Skin epidermis (tissue), 12 donors: ENCODE results near the gene BDNF.
"Not testable (repeated sequence)": the region's sequence is repeated elsewhere in the genome, so short reads cannot be mapped to it uniquely, and the experiment has no call there.

Experiments
- H3K27ac ChIP-seq, 21 experiments: fragments of 200-600 bp; sonication (generic) in 11 of 21; one replicate each; pipeline ENCODE4 v1.5.0; 2020; ENCODE audit warnings: mild to moderate bottlenecking in 3 of 21, inconsistent platforms in 2 of 21, moderate library complexity in 2 of 21
- H3K4me3 ChIP-seq, 7 experiments: fragments of 200-600 bp; sonication (generic) in 2 of 7; one replicate each; pipeline ENCODE4 v1.5.0; 2020; ENCODE audit warnings: inconsistent platforms in 2 of 7, mild to moderate bottlenecking in 2 of 7, moderate library complexity in 1 of 7

The BDNF gene

DNA sequence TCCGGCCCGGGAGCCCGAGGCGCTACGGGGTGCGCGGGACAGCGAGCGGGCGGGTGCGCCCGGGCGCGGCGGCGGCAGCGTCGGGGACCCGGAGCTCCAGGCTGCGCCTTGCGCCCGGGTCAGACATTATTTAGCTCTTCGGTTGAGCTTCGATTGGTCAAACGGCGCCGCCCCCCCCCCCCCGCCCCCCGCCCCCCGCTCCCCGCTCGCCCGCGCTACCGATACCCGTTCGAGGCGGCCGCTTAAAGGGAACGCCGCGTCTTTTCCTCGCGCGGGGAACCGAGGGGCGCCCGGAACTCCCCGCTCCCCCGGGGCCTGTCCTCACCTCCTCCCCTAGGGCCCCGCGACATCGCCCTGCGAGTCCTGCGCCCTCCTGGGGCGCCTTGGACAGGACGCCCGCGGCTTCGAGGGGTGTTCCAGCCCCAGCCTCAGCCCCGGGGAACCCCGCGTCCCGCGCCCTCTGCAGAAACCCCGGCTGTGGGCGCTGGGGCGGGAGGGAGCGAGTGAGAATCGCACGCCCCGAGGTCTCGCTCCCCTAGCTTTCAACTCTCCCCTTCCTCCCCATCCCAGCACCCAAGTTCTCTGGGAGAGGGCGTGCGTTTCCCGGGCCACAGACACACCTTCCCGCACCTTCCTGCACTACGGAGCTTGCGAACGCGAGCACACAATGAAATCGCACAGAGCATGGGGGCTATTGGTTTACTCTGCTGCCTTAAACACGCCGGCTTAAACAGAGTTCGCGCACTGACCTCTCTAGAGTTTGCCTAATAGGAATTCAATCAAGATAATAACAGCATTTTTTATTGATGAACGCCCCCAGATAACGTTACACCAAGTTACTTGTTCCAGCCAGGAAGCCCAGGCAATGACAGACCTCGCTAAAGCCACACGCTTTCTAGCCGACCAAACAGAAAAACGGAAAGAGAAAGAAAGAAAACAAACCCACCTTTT is at the start of gene BDNF:
Gene BDNF, minus strand, starts transcription at position 105 of the 951 bp plus-strand sequence. CDS start 41,891 bp downstream, outside the sequence.
- Histone ChIP-seq H3K27ac (no peak within 1 kb of the TSS), H3K4me3 (peak within 1 kb of the TSS; percentile 29 to 58 (median 39))

DNA sequence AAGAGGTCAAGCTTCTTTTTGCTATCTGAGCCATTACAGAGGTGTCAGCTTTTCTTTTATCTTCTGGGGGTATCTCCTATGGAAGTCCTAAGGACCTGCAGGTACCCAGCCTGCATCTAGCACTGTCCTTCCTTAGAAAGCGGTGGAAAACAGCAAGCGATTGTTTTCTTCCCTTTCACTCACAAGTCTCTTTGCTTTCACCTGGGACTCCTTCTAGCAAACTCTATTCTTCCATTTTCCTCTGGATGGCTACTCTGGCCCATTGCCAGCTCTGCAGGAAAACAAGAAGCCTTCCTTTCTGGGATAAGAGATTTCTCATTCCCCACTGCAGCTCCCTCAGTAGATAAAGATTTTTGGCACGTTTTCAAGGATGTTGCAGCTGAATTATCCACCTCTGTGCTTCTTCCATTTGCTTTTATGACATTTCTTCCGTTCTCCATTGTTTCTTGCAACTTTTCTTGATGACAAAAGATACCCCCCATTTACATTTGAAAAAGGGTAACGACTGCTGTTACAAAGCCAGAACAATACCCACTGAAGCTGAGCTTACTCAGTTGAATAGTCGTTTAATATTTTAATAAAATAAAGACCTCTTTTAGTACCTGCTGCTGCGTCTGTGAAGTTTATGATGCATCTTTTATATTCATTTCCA is 40.2 kb upstream of the BDNF start:
- no peak overlapping the region for H3K4me3 ChIP-seq
- H3K27ac ChIP-seq: no peak overlapping the region

DNA sequence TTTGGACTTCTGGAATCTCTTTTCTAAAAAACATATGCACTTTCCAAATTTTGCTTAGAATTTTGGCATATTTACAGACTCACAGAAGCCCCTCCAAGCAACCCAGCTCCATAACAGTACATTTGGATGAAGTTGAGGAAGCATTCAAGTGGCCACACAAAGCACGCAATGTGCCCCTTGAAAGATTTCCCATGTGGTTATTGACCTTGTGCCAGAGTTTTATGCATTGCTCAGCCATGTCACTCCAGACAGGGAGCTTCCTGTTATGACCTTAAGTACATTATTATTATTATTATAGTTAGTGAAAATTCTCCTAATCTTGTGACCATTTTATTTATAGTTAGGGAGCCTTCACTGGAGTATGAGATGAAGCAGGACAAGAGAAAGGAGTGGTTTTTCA is 35.0 kb upstream of the BDNF start:
- Histone ChIP-seq H3K27ac (no peak overlapping the region), H3K4me3 (no peak overlapping the region)

DNA sequence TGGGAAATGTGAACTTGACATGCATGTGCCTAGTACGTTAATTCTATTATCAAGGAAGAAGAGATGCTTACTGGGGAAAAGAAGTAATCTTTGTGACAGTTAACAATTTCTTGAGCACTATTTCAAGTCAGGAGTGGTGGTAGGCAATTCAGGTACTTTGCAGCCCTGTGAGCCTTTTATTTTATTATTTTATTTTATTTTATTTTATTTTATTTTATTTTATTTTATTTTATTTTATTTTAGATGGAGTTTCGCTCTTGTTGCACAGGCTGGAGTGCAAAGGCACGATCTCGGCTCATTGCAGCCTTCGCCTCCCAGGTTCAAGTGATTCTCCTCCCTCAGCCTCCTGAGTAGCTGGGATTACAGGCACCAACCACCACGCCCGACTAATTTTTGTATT is 31.5 kb upstream of the BDNF start:
- H3K4me3 ChIP-seq, H3K27ac ChIP-seq: not testable (repeated sequence)

DNA sequence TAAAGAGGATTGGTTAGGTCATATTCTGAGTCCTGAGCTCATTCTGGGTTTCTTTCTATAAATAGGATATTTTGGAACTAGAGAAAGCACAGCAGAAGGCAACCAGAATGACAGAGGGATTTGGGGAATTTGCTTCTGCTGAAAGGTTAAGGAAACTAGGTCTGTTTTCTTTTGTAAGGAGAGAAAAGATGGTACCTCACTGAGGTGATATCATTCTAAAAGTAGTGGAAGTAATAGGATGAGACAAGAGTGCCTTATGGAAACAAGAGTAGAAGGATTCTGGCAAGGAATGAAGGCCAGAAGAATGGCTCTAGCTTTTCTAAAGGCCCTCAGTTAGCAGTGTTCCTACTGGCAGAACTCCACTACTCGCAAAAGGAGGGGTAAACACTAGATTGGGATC is 26.7 kb upstream of the BDNF start:
- Histone ChIP-seq H3K4me3 (no peak overlapping the region), H3K27ac (no peak overlapping the region)

DNA sequence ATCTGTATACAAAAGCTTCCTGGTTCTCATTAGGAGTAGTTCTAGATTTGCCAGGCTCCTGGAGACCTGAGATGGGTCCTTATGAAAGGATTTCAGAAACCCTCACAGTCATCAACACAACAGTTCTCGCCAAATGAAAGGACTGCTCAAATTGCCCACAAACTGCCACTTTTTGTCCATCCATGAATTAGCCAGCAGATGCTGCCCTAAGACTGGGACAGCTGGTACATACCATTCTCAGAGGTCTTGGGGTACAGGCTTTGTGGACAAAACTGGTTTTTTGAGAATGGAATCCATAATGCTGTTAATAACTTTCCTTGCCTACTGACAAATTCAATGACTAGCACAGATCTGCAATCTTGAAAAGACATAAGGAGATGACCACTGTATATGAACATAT is 23.4 kb upstream of the BDNF start:
- no peak overlapping the region for H3K4me3 ChIP-seq
- H3K27ac ChIP-seq: no peak overlapping the region

DNA sequence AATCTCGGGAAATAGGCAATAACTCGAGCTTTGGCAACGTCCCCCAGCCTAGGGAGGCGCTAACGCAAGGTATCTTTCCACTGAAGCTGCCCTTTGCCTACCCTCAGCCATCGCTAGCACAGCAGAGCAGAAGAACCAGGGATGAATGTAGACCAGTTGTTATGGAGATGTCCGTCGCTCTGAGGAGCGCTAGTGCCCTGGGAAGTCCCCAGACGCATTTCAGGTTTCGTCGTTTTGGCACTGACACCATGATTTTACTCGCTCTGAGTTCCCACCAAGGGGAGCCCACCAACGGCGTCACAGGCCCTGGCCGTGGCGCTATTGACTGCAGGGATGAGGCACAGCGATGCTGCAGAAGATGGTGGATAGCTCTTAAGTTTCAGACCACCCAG is 22.7 kb upstream of the BDNF start:
- H3K27ac ChIP-seq: no peak overlapping the region
- peak overlapping the region in 2 of 7 experiments; percentile 14 to 16 for H3K4me3 ChIP-seq

DNA sequence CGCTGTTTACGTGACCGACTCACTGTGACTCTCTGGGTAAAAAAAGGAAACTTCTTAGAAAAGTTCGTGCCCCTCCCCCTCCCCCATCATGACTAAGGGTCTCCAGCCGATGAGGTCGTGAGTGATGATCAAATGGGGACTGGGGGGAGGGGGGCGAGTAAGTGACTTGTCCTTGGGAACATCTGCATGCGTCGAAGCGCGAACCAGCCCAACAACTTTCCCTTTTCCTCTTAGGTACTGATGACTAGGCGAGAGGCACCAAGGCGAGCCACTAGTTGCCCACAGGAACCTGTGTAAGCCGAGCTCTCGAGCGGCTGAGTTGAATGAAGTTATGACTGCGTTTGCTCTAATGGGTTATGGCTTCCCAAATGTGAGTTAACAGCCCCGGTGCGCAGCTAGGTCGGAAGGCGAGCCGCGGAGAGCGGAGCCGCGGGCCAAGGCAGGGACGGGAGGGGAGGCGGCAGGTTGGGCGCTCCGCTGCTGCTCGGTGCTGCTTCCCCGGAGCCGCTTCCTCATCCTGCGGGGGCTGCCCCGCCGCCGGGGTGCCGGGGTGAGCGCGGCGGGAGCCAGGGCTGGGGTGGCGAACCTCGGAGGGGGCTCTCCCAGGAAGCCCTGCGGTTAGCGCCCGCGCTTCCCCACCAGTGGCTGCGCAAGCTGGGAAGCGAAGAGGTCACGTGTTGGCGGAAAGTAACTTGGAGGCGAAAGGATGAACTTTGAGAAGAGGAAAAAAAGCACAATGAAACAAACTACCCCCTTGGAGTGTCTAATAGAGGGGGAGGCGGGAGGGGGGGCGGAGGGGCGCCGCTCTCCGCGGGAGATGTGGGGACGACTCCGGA is 22.1 kb upstream of the BDNF start:
- no peak overlapping the region for H3K27ac ChIP-seq
- peak overlapping the region in 3 of 7 experiments; percentile 14 to 24 (median 16) for H3K4me3 ChIP-seq

DNA sequence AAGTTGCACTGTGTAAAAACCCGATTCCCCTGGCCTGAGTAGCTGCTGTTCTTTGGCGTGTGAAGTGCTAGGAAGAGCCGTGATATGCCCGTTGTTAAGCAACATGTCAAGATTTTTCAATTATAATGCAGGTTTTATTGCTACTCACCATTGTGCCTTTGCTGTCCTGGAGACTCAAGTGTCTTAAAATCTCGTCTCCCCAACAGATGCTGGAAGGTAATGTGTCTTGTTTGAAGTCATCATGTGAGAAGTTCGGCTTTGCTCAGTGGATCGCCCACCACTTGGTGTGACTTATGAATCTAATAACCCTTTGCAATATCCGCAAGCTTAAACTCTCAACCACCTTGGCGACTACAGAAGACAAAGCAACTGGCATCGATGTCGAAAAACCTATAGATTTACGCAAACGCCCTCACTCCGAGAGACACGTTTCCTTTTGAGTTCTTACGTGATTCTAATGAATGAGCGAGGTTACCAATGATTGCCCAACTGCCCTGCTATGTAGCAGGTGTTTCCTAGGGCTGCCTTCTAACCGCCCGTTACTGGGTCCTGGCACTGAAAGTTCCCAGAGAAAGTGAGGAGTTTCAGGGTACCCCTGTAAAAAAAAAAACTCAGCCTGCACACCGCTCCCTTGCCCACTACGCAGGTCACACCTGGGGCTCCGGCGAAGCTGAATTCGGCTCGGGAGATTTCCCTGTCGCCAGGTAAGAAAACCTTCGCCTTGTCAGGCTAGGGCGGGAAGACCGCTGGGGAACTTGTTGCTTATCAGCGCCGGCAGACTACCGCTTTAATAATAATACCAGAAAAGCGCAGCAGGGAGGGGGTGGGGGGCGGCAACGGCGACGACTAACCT is 21.2 kb upstream of the BDNF start:
- H3K27ac ChIP-seq: no peak overlapping the region
- peak overlapping the region in 1 of 7 experiments; percentile 24 for H3K4me3 ChIP-seq

DNA sequence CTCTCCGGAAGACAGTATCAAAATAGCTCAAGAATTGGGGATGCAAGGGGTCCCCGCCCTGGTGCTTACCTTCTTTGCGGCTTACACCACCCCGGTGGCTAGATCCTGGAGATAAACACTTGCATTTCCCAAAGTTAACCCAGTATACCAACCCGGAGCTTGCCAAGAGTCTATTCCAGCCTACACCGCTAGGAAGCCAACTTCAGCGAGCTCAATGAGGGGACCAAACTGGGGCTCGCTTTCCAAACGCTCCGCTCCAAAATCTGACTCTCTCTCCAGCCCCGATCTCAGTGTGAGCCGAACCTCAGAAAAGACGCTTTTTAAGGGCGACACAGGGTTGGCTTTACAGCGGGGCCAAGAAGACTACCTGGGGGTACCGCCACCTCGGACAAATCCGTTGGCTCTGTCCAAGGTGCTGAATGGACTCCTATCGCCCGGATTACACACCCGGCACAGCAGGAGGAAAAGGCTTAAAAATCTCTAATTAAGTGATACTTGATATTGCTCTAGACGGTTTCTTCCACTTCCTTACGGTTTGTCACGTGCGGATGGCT is 20.1 kb upstream of the BDNF start:
- Histone ChIP-seq H3K27ac (no peak overlapping the region), H3K4me3 (no peak overlapping the region)

DNA sequence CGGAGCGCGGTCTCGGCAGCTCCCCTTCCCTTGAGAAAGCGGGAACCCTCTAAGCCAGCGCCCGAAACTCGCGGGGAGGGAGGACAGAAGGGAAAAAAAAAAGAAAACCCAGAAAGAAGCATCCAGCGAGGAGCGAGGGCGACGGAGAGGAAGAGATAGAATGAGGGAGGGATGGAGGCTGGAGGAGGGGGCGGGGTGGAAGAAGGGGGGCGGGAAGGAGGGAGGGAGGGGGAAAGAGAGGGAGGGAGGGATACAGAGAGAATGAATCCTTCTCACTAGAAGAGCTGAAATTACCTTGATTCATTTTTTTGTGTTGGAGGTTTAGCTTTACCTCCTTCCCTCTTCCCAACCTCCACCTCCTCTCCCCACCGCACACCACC is 19.3 kb upstream of the BDNF start:
- Histone ChIP-seq H3K27ac (no peak overlapping the region), H3K4me3 (peak overlapping the region in 3 of 7 experiments; percentile 14 to 35 (median 27))

DNA sequence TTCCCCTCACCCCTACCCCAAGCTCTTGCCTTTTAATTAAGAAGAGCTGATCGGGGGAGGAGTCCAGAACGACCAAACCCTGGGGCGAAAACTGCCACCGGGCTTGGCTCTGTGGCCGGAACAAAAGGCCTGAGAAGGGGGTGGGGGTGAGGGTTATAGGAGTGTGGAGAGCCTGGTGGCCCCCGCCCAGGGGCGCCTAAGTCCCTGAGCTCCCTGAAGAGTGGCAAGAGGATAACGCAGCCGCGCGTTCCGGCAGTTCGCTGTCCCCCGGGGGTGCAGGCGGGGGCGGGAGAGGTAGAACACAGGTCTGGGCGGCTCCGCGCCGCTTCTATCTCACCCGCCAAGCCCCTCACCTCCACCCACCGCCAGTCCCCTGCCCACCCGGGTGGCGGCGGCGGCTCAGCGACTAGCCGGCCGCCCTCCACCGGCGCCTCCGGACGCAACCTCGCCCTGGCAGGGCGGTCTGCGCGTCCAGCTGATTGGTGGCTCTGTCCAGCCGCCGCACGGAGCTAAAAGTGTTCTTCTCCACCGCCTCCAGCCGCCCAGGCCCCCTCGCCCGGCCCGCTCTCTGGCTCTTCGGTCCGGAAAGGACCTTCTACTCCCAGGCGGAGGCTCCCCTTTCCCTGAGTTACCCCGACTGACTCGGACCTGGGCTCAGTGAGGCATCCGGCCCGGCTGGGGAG is 18.7 kb upstream of the BDNF start:
- H3K27ac ChIP-seq: no peak overlapping the region
- peak overlapping the region in 4 of 7 experiments; percentile 9 to 35 (median 20) for H3K4me3 ChIP-seq

DNA sequence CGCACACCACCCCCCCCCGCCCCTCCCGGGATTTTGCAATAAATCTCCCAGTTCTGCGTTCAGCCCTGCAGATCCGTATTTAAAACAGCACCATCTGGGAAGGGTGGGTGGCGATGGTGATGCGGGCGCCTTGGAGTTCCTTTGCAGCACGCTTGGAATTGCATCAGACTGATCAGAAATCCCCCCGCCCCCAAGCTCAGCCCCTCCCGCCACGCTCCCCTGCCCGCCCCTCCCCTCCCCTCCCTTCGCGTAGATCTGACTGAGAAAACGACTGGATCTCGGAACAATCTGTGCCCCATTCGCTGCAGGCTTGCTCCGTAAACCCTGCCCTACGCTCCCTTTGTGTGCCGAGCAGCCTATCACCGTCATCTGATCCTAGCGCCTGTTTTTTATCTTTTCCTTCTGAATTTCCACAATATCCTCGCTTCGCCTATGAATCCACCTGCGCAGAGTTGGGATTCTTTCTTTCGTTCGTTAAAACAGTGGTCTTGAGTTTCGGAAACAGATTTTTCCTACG is 18.1 kb upstream of the BDNF start:
- peak overlapping the region in 4 of 7 experiments; percentile 9 to 35 (median 20) for H3K4me3 ChIP-seq
- H3K27ac ChIP-seq: no peak overlapping the region

DNA sequence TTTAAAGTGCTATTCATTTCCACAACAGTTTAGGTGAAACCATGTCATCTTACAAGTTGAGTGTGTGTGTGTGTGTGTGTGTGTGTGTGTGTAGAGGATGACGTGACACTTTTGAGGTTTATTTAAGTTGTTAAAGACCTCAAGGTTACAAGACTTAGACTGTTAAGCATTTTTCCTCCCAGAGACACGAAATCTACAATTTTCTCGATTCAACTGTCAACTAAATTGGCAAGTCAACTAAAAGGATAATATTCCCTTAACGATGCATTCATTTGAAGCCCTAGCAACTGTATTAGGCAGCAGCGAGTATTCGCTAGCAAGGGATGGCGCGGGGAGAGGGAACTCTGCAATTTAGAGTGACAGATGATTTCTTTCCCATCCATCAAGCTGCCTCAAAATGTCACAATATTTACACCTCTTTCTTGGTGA is 17.6 kb upstream of the BDNF start:
- peak overlapping the region in 2 of 7 experiments; percentile 14 to 27 for H3K4me3 ChIP-seq

DNA sequence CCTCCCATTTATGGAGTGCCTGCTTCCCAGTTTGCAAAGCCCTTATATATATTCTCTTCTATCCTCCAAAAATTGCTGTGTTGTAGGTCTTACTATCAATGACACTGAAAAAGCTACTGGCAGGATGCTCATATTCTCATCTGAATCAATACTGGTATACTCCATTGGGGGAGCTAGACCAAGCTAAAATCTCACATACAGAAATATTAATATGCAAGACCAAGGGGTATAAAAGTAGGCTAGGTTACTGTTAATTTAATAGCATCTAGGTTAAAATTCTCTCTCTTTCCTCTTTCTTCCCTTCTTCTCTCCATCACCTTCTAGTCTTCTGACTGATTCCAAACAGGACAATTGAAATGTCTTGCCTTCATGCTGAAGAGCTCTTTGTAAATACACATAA is 17.1 kb upstream of the BDNF start:
- H3K4me3 ChIP-seq: no peak overlapping the region
- no peak overlapping the region for H3K27ac ChIP-seq

More for the DNA sequence above, 17.6 kb upstream of the BDNF start:
- no peak overlapping the region for H3K27ac ChIP-seq

DNA sequence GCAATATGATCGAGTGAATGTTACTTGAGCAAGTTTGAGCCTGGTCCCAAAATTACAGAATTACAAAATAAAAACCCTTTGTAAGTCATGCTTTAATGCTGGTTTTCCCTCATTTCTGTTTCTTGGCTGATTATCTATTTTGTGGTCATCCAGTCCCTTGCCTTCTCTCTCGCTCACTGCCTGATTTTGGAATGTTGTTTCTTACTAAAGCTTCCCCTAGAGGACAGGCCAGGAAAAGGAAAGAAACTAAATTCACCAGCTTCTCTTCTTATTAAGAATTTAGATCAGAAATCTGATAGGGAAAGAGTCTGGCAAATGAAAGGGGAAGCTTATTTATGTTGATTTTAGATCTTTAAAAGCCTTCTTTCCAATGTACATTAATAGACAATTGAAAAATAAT is 16.6 kb upstream of the BDNF start:
- Histone ChIP-seq H3K27ac (no peak overlapping the region), H3K4me3 (no peak overlapping the region)

DNA sequence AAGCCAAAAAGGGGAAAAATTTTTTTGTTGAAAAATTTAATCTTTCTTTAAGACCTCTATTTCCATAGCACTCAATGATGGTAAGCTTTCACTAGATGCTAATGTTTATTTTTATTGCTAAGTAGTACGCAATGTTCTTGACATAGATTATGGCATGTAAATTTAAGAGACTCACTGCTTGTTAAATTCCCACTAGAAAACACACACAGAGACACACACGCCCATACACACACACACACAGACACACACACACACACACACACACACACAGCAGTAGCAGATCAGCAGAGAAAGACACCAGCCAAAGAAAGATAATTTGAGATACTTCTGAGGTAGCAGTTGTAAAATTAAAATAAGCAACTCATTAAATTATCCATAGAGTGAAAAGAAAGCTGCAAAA is 16.0 kb upstream of the BDNF start:
- Histone ChIP-seq H3K4me3 (no peak overlapping the region), H3K27ac (no peak overlapping the region)

DNA sequence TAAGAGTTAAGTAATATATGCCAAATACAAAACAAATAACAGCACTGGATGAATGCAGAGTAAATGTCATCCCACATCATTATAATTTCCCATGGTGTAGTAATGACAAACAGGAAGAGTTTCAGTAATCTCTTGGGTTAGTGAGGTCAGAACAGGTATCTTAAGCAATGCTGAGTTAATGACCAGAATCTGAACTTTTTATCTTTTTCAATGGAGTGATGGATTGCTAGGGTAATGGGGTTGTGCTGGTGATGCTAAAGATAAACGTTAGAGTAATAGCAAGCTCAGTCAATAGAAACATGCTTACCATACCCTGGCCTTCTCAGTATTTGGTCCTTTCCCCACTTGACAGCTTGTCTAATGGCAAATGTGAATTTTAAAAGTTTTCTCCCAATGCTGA is 11.5 kb upstream of the BDNF start:
- Histone ChIP-seq H3K27ac (no peak overlapping the region), H3K4me3 (no peak overlapping the region)
